GM12874 (cell line): Measurements from ENCODE around the gene ZNF467.

Source experiments
- TF ChIP-seq, protein P1 (sequence below): IDR thresholded peaks from 2 replicates; pipeline ENCODE4 v1.5.1; 2011; ENCODE audit warnings: low read depth, mild to moderate bottlenecking, control low read depth, low read length, moderate library complexity; ENCODE audit not compliant: insufficient read depth

Gene ZNF467

DNA sequence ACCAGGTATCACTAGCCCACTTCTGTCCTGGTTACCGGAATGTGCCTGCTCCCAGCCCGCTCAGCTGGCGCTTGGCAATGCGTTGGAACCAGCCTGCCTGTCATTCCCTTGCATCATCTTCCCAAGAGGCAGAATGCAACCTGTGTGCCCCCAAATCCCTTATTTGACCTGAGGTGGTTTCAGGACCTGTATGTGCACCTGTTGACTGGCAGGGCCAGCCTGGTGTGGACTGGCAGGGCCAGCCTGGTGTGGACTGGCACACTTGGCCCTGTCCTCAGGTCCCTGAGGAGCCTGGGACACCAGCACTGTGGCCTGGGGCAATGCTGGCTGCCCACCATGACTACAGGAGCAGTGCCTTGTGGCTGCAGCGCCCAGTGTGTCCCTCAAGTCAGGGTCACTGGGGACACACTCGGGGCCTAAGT lies 38.2 kb downstream of the ZNF467 start:
- TF ChIP-seq, protein P1, sequence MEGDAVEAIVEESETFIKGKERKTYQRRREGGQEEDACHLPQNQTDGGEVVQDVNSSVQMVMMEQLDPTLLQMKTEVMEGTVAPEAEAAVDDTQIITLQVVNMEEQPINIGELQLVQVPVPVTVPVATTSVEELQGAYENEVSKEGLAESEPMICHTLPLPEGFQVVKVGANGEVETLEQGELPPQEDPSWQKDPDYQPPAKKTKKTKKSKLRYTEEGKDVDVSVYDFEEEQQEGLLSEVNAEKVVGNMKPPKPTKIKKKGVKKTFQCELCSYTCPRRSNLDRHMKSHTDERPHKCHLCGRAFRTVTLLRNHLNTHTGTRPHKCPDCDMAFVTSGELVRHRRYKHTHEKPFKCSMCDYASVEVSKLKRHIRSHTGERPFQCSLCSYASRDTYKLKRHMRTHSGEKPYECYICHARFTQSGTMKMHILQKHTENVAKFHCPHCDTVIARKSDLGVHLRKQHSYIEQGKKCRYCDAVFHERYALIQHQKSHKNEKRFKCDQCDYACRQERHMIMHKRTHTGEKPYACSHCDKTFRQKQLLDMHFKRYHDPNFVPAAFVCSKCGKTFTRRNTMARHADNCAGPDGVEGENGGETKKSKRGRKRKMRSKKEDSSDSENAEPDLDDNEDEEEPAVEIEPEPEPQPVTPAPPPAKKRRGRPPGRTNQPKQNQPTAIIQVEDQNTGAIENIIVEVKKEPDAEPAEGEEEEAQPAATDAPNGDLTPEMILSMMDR, result no peak

DNA sequence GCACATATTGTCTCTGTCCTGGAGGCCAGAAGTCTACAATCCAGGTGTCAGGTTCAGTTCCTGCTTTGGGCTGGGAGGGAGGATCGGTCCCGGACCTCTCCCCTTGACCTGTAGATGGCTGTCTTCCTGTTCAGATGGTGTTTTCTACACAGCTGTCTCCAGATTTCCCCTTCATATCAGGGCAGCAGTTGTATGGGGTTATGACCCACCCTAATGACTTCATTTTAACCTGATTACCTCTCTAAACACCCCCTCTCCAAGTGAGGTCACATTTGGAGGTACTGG lies 38.7 kb downstream of the ZNF467 start:
- TF ChIP-seq, protein P1, result 0 out of 2 replicates have a peak, but pooled peaks have one; percentile 0

DNA sequence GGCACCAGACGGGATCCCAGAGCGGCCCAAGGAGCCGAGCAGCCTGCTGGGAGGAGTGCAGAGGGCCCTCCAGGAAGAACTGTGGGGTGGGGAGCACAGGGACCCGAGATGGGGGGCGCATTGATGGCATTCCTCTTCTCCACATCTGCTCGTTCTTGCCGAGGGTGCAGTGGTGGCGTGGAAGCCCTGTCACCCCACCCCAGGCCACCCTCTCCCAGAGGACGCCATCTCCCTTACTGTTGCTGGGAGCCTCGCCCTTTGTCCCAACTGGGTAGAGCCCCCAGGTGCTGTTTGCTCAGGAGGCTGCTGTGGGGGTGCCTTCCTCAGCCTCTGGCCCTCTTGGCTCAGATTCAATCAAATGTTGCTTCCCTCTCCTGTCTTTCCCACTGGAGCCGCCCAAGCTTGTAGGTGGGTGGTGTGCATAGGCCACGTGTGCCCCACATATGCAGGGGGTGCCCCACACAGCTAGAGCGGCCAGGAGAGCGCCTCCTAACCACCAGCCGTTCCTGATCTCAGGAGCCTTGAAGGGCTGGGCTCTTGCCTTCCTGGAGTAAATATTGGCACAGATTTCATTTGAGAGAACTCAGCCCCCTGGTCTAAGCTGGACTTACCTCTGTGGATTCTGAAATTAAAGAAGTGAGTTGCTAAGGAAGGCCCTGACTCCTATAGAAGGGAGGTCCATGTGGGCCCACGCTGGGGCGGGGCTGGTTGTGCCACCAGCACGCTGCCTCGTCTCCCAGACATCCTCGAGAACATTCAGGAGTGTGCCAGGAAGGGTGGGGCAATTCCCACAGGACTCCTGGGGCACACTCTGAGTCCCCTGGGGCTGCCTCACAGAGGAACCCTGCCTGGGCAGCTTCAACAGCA lies 39.2 kb downstream of the ZNF467 start:
- TF ChIP-seq, protein P1, result no peak

DNA sequence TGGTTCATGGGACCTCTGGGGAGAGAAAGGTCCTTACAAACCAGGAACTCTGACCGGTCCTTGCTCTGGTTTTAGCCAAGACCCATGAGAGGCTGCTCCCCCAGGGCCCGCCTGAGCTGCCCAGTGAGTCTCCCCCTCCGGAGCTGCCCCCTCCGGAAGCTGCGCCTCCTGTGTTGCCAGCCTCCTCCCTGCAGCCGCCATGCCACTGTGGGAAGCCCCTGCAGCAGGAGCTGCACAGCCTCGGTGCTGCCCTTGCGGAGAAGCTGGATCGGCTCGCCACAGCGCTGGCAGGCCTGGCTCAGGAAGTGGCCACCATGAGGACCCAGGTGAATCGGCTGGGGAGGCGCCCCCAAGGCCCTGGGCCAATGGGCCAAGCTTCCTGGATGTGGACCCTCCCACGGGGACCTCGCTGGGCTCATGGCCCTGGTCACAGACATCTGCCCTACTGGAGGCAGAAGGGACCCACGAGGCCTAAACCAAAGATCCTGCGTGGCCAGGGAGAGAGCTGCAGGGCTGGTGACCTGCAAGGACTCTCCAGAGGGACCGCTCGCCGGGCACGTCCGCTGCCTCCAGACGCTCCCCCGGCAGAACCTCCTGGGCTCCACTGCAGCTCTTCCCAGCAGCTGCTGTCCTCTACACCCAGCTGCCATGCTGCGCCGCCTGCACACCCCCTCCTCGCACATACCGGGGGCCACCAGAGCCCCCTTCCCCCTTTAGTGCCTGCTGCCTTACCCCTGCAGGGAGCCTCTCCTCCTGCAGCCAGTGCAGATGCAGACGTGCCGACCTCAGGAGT lies 40.1 kb downstream of the ZNF467 start:
- TF ChIP-seq, protein P1, result no peak

DNA sequence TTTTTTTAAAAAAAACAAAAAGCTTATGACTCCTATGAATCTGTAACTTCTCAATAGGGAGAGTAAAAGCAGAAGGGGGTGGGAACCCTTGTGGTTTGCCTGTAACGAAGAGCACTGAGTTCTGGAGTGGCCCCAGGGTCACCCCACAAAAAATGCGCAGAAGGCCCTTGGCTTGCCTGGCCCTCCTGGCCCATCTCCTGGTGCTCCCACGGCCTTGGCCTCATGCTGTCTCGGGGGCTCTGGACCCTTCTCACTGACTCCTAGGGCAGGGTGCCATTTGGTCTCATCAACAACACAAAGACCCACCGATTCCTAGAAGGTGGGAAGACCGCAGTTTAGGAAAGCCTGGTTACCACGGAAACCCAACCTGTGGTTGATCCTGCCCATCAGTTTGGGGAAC lies 40.8 kb downstream of the ZNF467 start:
- TF ChIP-seq, protein P1, result no peak

DNA sequence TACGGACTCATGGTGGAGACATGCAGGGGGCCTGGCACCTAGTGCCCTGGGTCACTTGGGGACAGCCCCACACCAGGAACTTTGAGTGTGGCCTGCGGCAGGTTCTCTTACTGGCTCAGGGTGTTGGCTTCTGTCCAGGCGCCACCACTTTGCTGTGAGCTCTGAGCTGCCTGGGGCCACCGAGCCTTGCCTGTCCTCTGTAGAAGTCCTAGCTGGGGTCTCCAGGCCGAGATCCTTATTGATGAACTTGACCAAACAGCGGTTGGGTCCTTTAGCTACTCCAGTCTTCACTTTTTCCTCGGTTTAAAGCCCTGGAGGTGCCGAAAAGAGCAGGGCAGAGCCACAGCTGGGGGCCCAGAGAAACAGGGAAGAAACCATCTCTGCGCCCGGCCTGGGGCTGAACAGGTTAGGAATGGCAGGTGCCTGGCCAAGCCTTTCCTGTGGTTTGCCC lies 41.3 kb downstream of the ZNF467 start:
- TF ChIP-seq, protein P1, result no peak

DNA sequence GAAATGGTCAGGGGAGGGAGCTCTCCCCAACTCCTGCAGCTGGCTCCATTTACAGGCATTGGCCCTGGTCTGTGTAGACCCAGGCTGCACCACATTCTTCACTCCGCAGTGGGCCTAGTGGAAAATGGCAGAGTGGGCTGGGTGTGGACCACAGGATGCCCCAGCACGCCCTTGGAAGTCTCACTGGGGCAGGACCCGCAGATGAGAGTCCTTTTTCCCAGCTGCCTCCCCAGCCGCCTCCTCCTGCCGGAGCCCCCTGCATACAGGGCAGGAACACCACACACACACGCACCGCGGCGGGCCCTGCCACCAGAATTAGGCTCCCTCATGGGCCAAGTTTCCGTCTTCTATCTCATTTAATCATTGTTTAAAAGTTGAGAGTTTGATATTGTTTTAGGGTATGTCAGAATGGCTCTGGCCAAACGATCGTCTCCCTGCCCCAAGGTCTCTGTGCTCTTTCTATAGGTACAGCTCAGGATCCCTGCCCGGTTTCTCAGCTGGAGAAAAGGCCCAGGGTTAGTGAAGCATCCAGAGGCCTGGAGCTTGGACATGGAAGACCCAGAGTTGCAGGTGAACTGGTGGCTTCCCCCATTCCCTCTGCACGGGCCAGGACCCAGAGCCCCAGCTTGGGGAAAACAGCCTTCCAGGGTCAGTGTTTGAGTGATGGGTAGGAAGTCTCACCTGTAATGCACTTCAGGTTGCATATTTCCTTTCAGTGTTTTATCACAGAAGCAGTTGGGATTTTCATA lies 42.0 kb downstream of the ZNF467 start:
- TF ChIP-seq, protein P1, result no peak
